ENCODE results near the gene MCUB. TPM values are rescaled to one million over a fixed set of nuclear protein-coding genes. Genes with fewer than 3 reads are reported as not detected.

The MCUB gene
- total RNA-seq, 1 experiment from 2014 or later: 18.6 TPM

DNA sequence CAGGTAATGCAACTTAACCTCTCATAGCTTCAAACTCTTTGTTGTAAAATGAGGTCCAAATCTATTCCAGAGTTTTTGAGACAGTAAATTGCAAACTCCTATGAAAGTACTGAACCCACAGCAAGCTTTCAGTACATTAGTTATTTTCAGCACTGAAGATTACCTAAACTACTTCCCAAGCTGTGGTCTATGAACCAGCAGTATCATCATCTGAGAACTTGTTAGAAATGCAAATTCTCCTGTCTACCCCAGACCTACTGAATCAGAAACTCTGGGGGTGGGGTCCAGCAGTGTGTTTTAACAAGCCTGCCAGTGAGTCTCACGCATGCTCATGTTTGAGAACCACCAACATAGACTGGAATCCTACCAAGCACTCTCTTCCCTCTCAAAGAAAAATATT lies 148.9 kb downstream of the MCUB start:
- H3K27ac ChIP-seq (ENCODE audit: low read depth, low read length): no peak overlapping the region
- no peaks in the 10 kb centered on the region for H3K9me3 ChIP-seq (ENCODE audit: control insufficient read depth in 1 of 2, insufficient read depth in 1 of 2, low read depth in 1 of 2, low read length in 2 of 2)
- H3K4me2 ChIP-seq (ENCODE audit: low read length): no peak overlapping the region
- no peak overlapping the region for H3K4me3 ChIP-seq (replicated peaks in 1 of 2; ENCODE audit: low read depth in 1 of 2, low read length in 2 of 2)
- H3K79me2 ChIP-seq (ENCODE audit: insufficient read depth, low read length): no peaks in the 10 kb centered on the region
- CTCF ChIA-PET: no interaction called here
- no peak for TF ChIP-seq ZFX (IDR thresholded peaks at IDR 0.05)
- TF ChIP-seq, protein P1, sequence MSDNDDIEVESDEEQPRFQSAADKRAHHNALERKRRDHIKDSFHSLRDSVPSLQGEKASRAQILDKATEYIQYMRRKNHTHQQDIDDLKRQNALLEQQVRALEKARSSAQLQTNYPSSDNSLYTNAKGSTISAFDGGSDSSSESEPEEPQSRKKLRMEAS (IDR thresholded peaks at IDR 0.05): no peak
- POLR2A ChIA-PET: no interaction called here
- no peaks in the 10 kb centered on the region for H4K20me1 ChIP-seq (ENCODE audit: insufficient read depth)
- no peak overlapping the region for H2AFZ ChIP-seq (ENCODE audit: low read depth, low read length, poor library complexity, severe bottlenecking)
- no peaks in the 10 kb centered on the region for H3K9me2 ChIP-seq (ENCODE audit: insufficient read depth)
- peaks cover 3 to 6% of the 10 kb centered on the region in 2 experiments; a peak in 3 of 4 replicates for H3K4me1 ChIP-seq (ENCODE audit: control insufficient read depth in 1 of 2, insufficient read depth in 2 of 2, low read length in 2 of 2)
- DNase-seq (ENCODE audit: low read depth, low spot score) (no peak), ATAC-seq (no peak)
- no peak overlapping the region for H3K9ac ChIP-seq (ENCODE audit: low read length)
- H3K27me3 ChIP-seq (ENCODE audit: insufficient read depth, low read length): no peaks in the 10 kb centered on the region
- RAD21 ChIA-PET (ENCODE audit: low non-redundant PET in 1 of 2, low total read pairs in 2 of 2, uncharacterized antibody in 2 of 2, unreplicated experiment in 2 of 2): no interaction called here
- intact Hi-C loops (cut with micrococcal nuclease): loop anchor here (10.0 kb wide), 1 partner anchor 284 kb away; no protein-coding TSS in a partner anchor
- no TSS peak for BruUV-seq (replicated peaks)
- peaks cover 8 to 9% of the 10 kb centered on the region in 2 experiments for H3K36me3 ChIP-seq (ENCODE audit: control insufficient read depth in 1 of 2, insufficient read depth in 2 of 2, low read length in 2 of 2)

DNA sequence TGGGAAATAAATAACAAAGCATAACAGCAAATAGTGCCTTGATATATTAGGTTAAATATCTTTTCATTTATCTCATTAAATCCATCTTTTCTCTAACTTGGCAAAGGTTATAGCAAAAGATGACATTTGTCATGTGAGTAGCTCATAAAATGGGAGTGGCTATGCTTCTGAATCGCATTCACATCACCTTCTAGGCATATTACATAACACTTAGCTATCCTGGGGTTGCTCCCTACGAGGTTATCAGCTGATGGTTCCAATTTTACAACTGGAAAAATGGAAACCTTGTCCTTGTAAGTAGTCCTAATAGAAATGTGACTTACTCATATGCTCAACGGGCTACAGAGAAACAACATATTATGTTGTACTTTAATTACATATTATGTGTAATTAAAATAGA lies 153.5 kb downstream of the MCUB start:
- ATAC-seq (no peak), DNase-seq (ENCODE audit: low read depth, low spot score) (no peak)
- peaks cover 16 to 29% of the 10 kb centered on the region in 2 experiments for H3K36me3 ChIP-seq (ENCODE audit: control insufficient read depth in 1 of 2, insufficient read depth in 2 of 2, low read length in 2 of 2)
- no peak overlapping the region for H2AFZ ChIP-seq (ENCODE audit: low read depth, low read length, poor library complexity, severe bottlenecking)
- no TSS peak for BruUV-seq (replicated peaks)
- peaks cover 8% of the 10 kb centered on the region; the same call in 1 of the 2 replicates for H3K79me2 ChIP-seq (ENCODE audit: insufficient read depth, low read length)
- RAD21 ChIA-PET (ENCODE audit: low non-redundant PET in 1 of 2, low total read pairs in 2 of 2, uncharacterized antibody in 2 of 2, unreplicated experiment in 2 of 2): no interaction called here
- no peaks in the 10 kb centered on the region for H3K9me3 ChIP-seq (ENCODE audit: control insufficient read depth in 1 of 2, insufficient read depth in 1 of 2, low read depth in 1 of 2, low read length in 2 of 2)
- H3K27me3 ChIP-seq (ENCODE audit: insufficient read depth, low read length): no peaks in the 10 kb centered on the region
- no peaks in the 10 kb centered on the region for H3K9me2 ChIP-seq (ENCODE audit: insufficient read depth)
- no peak overlapping the region for H3K27ac ChIP-seq (ENCODE audit: low read depth, low read length)
- CTCF ChIA-PET: no interaction called here
- no peak overlapping the region for H3K9ac ChIP-seq (ENCODE audit: low read length)
- POLR2A ChIA-PET: no interaction called here
- no peaks in the 10 kb centered on the region for H3K4me1 ChIP-seq (ENCODE audit: control insufficient read depth in 1 of 2, insufficient read depth in 2 of 2, low read length in 2 of 2)
- intact Hi-C loops (cut with micrococcal nuclease): no loop called here
- no peak overlapping the region for H3K4me2 ChIP-seq (ENCODE audit: low read length)
- H4K20me1 ChIP-seq (ENCODE audit: insufficient read depth): no peaks in the 10 kb centered on the region
- H3K4me3 ChIP-seq (replicated peaks in 1 of 2; ENCODE audit: low read depth in 1 of 2, low read length in 2 of 2): no peak overlapping the region
- TF ChIP-seq CEBPB (IDR thresholded peaks at IDR 0.05; ENCODE audit: low read depth) (no peak), SP1 (IDR thresholded peaks at IDR 0.05; ENCODE audit: low read depth) (no peak), JUND (IDR thresholded peaks at IDR 0.05) (no peak), CBX3 (IDR thresholded peaks at IDR 0.05; ENCODE audit: low read depth) (no peak), TCF7L2 (IDR thresholded peaks at IDR 0.05; ENCODE audit: borderline replicate concordance, extremely low read depth, insufficient read depth, insufficient read length) (no peak), SRF (IDR thresholded peaks at IDR 0.05; ENCODE audit: low read depth) (no peak), POLR2A (IDR thresholded peaks at IDR 0.05; ENCODE audit: borderline replicate concordance, extremely low read depth, insufficient read depth, insufficient read length) (no peak), EGR1 (IDR thresholded peaks at IDR 0.05; ENCODE audit: low read depth) (no peak), FOSL1 (IDR thresholded peaks at IDR 0.05; ENCODE audit: low read depth) (no peak), EZH2phosphoT487 (IDR thresholded peaks at IDR 0.05; ENCODE audit: borderline replicate concordance) (no peak), SIN3A (IDR thresholded peaks at IDR 0.05; ENCODE audit: low read depth) (no peak), POLR2AphosphoS5 (IDR thresholded peaks at IDR 0.05; ENCODE audit: low read depth, low read length) (no peak), YY1 (IDR thresholded peaks at IDR 0.05; ENCODE audit: extremely low read depth, insufficient replicate concordance, low read depth, low read length) (no peak), ELF1 (IDR thresholded peaks at IDR 0.05; ENCODE audit: borderline replicate concordance, low read depth) (no peak)
- TF ChIP-seq, protein P2, sequence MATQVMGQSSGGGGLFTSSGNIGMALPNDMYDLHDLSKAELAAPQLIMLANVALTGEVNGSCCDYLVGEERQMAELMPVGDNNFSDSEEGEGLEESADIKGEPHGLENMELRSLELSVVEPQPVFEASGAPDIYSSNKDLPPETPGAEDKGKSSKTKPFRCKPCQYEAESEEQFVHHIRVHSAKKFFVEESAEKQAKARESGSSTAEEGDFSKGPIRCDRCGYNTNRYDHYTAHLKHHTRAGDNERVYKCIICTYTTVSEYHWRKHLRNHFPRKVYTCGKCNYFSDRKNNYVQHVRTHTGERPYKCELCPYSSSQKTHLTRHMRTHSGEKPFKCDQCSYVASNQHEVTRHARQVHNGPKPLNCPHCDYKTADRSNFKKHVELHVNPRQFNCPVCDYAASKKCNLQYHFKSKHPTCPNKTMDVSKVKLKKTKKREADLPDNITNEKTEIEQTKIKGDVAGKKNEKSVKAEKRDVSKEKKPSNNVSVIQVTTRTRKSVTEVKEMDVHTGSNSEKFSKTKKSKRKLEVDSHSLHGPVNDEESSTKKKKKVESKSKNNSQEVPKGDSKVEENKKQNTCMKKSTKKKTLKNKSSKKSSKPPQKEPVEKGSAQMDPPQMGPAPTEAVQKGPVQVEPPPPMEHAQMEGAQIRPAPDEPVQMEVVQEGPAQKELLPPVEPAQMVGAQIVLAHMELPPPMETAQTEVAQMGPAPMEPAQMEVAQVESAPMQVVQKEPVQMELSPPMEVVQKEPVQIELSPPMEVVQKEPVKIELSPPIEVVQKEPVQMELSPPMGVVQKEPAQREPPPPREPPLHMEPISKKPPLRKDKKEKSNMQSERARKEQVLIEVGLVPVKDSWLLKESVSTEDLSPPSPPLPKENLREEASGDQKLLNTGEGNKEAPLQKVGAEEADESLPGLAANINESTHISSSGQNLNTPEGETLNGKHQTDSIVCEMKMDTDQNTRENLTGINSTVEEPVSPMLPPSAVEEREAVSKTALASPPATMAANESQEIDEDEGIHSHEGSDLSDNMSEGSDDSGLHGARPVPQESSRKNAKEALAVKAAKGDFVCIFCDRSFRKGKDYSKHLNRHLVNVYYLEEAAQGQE (IDR thresholded peaks at IDR 0.05; ENCODE audit: low read depth): no peak
- TF ChIP-seq, protein P1 (IDR thresholded peaks at IDR 0.05): no peak
- TF ChIP-seq, protein P3, sequence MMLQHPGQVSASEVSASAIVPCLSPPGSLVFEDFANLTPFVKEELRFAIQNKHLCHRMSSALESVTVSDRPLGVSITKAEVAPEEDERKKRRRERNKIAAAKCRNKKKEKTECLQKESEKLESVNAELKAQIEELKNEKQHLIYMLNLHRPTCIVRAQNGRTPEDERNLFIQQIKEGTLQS (IDR thresholded peaks at IDR 0.05): no peak
